ENCODE data around the gene NCKAP5.

NCKAP5 gene

DNA sequence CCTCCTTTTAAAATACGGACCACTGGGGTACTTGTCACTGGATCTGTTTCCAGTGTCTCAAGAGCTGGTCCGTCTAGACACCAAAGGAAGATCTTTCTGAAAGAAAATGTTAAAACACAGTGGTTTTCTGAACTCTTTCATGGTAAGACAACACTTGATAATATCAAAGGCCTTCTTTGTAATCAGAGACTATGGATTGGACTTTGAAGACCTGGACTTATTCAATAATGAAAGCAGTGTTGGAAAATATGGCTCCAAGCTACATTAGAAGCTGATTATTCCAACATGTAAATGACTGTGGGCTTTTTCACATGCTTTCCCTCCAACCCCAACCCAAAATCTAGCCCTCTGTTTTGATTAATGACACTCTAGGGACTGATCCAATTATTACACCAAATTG, 568.8 kb downstream of the NCKAP5 start:
- Histone ChIP-seq H4K20me1 (ENCODE audit: insufficient read depth, low read length) (no peaks in the 10 kb centered on the region), H3K27ac (ENCODE audit: low read length) (no peak overlapping the region), H3K36me3 (ENCODE audit: insufficient read depth, low read length) (no peaks in the 10 kb centered on the region), H3K79me2 (ENCODE audit: insufficient read depth, low read length) (no peaks in the 10 kb centered on the region), H3K27me3 (ENCODE audit: insufficient read depth, low read length, poor library complexity) (no peaks in the 10 kb centered on the region), H3K4me1 (ENCODE audit: insufficient read depth, low read length) (no peaks in the 10 kb centered on the region), H3K4me2 (ENCODE audit: insufficient read depth, low read length) (no peak overlapping the region), H3K9me3 (ENCODE audit: insufficient read depth, low read length, severe bottlenecking) (peaks cover 2% of the 10 kb centered on the region), H3K4me3 (ENCODE audit: low read depth in 1 of 2, low read length in 2 of 2) (no peak overlapping the region), H3K9ac (ENCODE audit: low read depth, low read length) (no peak overlapping the region), H2AFZ (ENCODE audit: low read depth, low read length) (no peak overlapping the region)
- ATAC-seq (ENCODE audit: insufficient read depth, low read depth) (no peak), DNase-seq (no peak)
- no peak for TF ChIP-seq EZH2 (IDR thresholded peaks at IDR 0.05; ENCODE audit: borderline replicate concordance, low read depth, low read length, severe bottlenecking)

GRCh38 chr2:132998221-132998620, 570.0 kb downstream of the NCKAP5 start:
- no peaks in the 10 kb centered on the region for H3K27me3 ChIP-seq (ENCODE audit: insufficient read depth, low read length, poor library complexity)
- H3K27ac ChIP-seq (ENCODE audit: low read length), result no peak overlapping the region
- H3K79me2 ChIP-seq (ENCODE audit: insufficient read depth, low read length), result no peaks in the 10 kb centered on the region
- H3K36me3 ChIP-seq (ENCODE audit: insufficient read depth, low read length), result no peaks in the 10 kb centered on the region
- H2AFZ ChIP-seq (ENCODE audit: low read depth, low read length), result no peak overlapping the region
- H3K4me1 ChIP-seq (ENCODE audit: insufficient read depth, low read length), result no peaks in the 10 kb centered on the region
- ATAC-seq (ENCODE audit: insufficient read depth, low read depth) (no peak), DNase-seq (no peak)
- no peak overlapping the region for H3K4me2 ChIP-seq (ENCODE audit: insufficient read depth, low read length)
- no peaks in the 10 kb centered on the region for H3K9me3 ChIP-seq (ENCODE audit: insufficient read depth, low read length, severe bottlenecking)
- no peaks in the 10 kb centered on the region for H4K20me1 ChIP-seq (ENCODE audit: insufficient read depth, low read length)
- no peak overlapping the region for H3K4me3 ChIP-seq (ENCODE audit: low read depth in 1 of 2, low read length in 2 of 2)
- TF ChIP-seq EZH2 (IDR thresholded peaks at IDR 0.05; ENCODE audit: borderline replicate concordance, low read depth, low read length, severe bottlenecking), result no peak
- TF ChIP-seq, protein P1, sequence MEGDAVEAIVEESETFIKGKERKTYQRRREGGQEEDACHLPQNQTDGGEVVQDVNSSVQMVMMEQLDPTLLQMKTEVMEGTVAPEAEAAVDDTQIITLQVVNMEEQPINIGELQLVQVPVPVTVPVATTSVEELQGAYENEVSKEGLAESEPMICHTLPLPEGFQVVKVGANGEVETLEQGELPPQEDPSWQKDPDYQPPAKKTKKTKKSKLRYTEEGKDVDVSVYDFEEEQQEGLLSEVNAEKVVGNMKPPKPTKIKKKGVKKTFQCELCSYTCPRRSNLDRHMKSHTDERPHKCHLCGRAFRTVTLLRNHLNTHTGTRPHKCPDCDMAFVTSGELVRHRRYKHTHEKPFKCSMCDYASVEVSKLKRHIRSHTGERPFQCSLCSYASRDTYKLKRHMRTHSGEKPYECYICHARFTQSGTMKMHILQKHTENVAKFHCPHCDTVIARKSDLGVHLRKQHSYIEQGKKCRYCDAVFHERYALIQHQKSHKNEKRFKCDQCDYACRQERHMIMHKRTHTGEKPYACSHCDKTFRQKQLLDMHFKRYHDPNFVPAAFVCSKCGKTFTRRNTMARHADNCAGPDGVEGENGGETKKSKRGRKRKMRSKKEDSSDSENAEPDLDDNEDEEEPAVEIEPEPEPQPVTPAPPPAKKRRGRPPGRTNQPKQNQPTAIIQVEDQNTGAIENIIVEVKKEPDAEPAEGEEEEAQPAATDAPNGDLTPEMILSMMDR (IDR thresholded peaks at IDR 0.05; ENCODE audit: borderline replicate concordance, extremely low read depth, low read length, poor library complexity, severe bottlenecking), result no peak
- H3K9ac ChIP-seq (ENCODE audit: low read depth, low read length), result no peak overlapping the region

DNA sequence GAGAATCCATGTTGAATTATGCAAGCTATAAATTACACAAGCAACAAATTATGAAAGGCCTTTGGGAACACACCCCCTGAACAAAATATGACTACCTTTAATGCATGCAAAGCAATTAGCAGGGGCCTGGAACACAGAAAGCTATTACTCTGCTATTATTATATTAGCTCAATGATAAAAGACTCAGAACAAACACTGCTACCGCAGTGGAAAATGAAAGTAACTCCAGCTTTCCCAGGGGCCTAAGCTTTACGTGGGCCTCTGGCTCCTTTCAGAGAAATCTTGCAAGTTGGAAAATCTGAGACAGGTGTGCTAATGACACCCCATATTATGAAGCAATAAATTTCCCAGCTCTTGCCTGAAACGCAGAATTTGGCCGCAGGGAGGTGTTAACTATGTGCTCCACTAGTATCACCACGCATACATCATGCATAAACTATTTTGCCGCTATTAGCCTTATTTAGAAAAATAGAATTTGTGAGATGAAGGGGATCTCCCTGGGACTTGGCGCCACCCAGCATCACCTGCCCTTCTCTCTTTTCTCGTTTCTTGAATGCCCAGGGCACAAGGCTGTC, 576.7 kb downstream of the NCKAP5 start:
- Histone ChIP-seq H3K9ac (ENCODE audit: low read depth, low read length) (no peak overlapping the region), H3K27me3 (ENCODE audit: insufficient read depth, low read length, poor library complexity) (peaks cover 3% of the 10 kb centered on the region), H3K36me3 (ENCODE audit: insufficient read depth, low read length) (no peaks in the 10 kb centered on the region), H4K20me1 (ENCODE audit: insufficient read depth, low read length) (no peaks in the 10 kb centered on the region), H3K79me2 (ENCODE audit: insufficient read depth, low read length) (no peaks in the 10 kb centered on the region), H3K4me2 (ENCODE audit: insufficient read depth, low read length) (no peak overlapping the region), H3K4me1 (ENCODE audit: insufficient read depth, low read length) (no peaks in the 10 kb centered on the region), H3K4me3 (ENCODE audit: low read depth in 1 of 2, low read length in 2 of 2) (no peak overlapping the region), H3K9me3 (ENCODE audit: insufficient read depth, low read length, severe bottlenecking) (no peaks in the 10 kb centered on the region), H2AFZ (ENCODE audit: low read depth, low read length) (no peak overlapping the region), H3K27ac (ENCODE audit: low read length) (no peak overlapping the region)
- no peak for ATAC-seq (ENCODE audit: insufficient read depth, low read depth)
- TF ChIP-seq, protein P1 (IDR thresholded peaks at IDR 0.05; ENCODE audit: borderline replicate concordance, extremely low read depth, low read length, poor library complexity, severe bottlenecking), result no peak
- no peak for TF ChIP-seq EZH2 (IDR thresholded peaks at IDR 0.05; ENCODE audit: borderline replicate concordance, low read depth, low read length, severe bottlenecking)
- DNase-seq, result no peak

DNA sequence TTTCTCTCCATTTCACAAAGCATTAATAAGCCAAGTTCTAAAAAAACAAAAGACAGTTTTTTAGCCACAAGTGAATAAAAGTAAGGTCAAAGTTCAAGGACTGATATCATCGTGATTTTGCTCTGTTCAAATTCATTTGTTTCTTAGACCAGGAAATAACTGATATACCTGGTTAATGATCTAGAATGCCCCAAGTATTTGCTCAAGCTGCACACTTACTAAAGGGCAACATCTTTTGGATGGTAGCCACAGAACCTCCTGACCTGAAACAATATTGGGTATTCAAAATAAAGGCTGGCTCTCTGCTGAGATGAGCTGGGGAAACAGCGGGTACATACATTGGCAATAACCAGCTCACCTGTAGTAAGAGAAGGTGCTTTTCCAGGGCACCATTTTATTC, 583.5 kb downstream of the NCKAP5 start:
- Histone ChIP-seq H3K4me2 (ENCODE audit: insufficient read depth, low read length) (no peak overlapping the region), H3K27ac (ENCODE audit: low read length) (no peak overlapping the region), H3K9me3 (ENCODE audit: insufficient read depth, low read length, severe bottlenecking) (no peaks in the 10 kb centered on the region), H3K36me3 (ENCODE audit: insufficient read depth, low read length) (no peaks in the 10 kb centered on the region), H3K4me3 (ENCODE audit: low read depth in 1 of 2, low read length in 2 of 2) (no peak overlapping the region), H3K4me1 (ENCODE audit: insufficient read depth, low read length) (no peaks in the 10 kb centered on the region), H2AFZ (ENCODE audit: low read depth, low read length) (no peak overlapping the region), H3K9ac (ENCODE audit: low read depth, low read length) (no peak overlapping the region), H3K79me2 (ENCODE audit: insufficient read depth, low read length) (no peaks in the 10 kb centered on the region), H4K20me1 (ENCODE audit: insufficient read depth, low read length) (no peaks in the 10 kb centered on the region), H3K27me3 (ENCODE audit: insufficient read depth, low read length, poor library complexity) (peaks cover 3% of the 10 kb centered on the region)
- TF ChIP-seq, protein P1 (IDR thresholded peaks at IDR 0.05; ENCODE audit: borderline replicate concordance, extremely low read depth, low read length, poor library complexity, severe bottlenecking), result no peak
- no peak for TF ChIP-seq EZH2 (IDR thresholded peaks at IDR 0.05; ENCODE audit: borderline replicate concordance, low read depth, low read length, severe bottlenecking)
- no peak for ATAC-seq (ENCODE audit: insufficient read depth, low read depth)
- no peak for DNase-seq

Measured in DND-41 (cell line).